ENCODE measurements around the gene FAT4. TPM values are rescaled to one million over a fixed set of nuclear protein-coding genes. Genes with fewer than 3 reads are reported as not detected.

The FAT4 gene
- polyA plus RNA-seq, 1 of the 3 experiments (the other 2 are of a cell fraction): 6.6 TPM

DNA sequence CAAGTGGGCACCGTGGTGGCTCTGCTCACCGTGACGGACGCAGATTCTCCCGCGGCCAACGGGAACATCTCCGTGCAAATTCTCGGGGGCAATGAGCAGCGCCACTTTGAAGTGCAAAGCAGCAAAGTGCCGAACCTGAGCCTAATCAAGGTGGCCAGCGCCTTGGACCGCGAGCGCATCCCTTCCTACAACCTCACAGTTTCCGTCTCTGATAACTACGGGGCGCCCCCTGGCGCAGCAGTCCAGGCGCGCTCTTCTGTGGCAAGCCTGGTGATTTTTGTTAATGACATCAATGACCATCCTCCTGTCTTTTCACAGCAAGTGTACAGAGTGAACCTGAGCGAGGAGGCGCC is 2.7 kb downstream of the FAT4 start:
- Histone ChIP-seq H3K27ac (ENCODE audit: low read depth in 2 of 2, low read length in 1 of 2) (peak overlapping the region in 1 of 2 experiments; percentile 47; a peak in 2 of 4 replicates), H3K4me3 (ENCODE audit: low read depth in 2 of 2, low read length in 1 of 2) (peak overlapping the region; percentile 93 to 100), H3K9ac (peak overlapping the region; percentile 89; the same call in 1 of the 2 replicates), H2AFZ (ENCODE audit: low read depth) (peak overlapping the region; percentile 62; the same call in 1 of the 2 replicates), H3K9me3 (no peaks in the 10 kb centered on the region), H3K27me3 (ENCODE audit: insufficient read depth) (no peaks in the 10 kb centered on the region), H3F3A (replicated peaks; ENCODE audit: insufficient read depth) (peaks cover 27% of the 10 kb centered on the region), H3K36me3 (replicated peaks in 1 of 2; ENCODE audit: control insufficient read depth in 1 of 2, insufficient read depth in 2 of 2, low read length in 1 of 2) (peaks cover 9 to 29% of the 10 kb centered on the region in 2 experiments), H3K9me2 (no peaks in the 10 kb centered on the region), H3K4me1 (ENCODE audit: control insufficient read depth in 1 of 2, insufficient read depth in 2 of 2, low read depth in 1 of 2, low read length in 1 of 2) (peaks cover 5 to 28% of the 10 kb centered on the region in 2 experiments; a peak in 3 of 4 replicates), H3K79me2 (ENCODE audit: insufficient read depth) (peaks cover 58% of the 10 kb centered on the region), H4K20me1 (ENCODE audit: insufficient read depth) (peaks cover 11% of the 10 kb centered on the region; the same call in 1 of the 2 replicates), H3K4me2 (peak overlapping the region; percentile 91)
- CTCF ChIA-PET: interaction anchor here (0.8 to 2.6 kb wide), 11 partner anchors 10 to 1286 kb away, joined by 3 to 10 read pairs (median 3); no protein-coding TSS in a partner anchor
- TF ChIP-seq RAD21 (IDR thresholded peaks at IDR 0.05; ENCODE audit: low read length) (peak; percentile 55), TEAD4 (IDR thresholded peaks at IDR 0.05; ENCODE audit: borderline replicate concordance, insufficient read depth) (no peak), SMC3 (IDR thresholded peaks at IDR 0.05; ENCODE audit: low read depth, low read length) (peak; percentile 41; the same call in 1 of the 2 replicates), NRF1 (IDR thresholded peaks at IDR 0.05; ENCODE audit: low read depth, low read length) (no peak), CHD2 (IDR thresholded peaks at IDR 0.05; ENCODE audit: low read length, partially characterized antibody) (peak; percentile 7)
- TF ChIP-seq, protein P1, sequence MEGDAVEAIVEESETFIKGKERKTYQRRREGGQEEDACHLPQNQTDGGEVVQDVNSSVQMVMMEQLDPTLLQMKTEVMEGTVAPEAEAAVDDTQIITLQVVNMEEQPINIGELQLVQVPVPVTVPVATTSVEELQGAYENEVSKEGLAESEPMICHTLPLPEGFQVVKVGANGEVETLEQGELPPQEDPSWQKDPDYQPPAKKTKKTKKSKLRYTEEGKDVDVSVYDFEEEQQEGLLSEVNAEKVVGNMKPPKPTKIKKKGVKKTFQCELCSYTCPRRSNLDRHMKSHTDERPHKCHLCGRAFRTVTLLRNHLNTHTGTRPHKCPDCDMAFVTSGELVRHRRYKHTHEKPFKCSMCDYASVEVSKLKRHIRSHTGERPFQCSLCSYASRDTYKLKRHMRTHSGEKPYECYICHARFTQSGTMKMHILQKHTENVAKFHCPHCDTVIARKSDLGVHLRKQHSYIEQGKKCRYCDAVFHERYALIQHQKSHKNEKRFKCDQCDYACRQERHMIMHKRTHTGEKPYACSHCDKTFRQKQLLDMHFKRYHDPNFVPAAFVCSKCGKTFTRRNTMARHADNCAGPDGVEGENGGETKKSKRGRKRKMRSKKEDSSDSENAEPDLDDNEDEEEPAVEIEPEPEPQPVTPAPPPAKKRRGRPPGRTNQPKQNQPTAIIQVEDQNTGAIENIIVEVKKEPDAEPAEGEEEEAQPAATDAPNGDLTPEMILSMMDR (IDR thresholded peaks at IDR 0.05): peak; percentile 70
- TF ChIP-seq, protein P2, sequence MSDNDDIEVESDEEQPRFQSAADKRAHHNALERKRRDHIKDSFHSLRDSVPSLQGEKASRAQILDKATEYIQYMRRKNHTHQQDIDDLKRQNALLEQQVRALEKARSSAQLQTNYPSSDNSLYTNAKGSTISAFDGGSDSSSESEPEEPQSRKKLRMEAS (IDR thresholded peaks at IDR 0.05; ENCODE audit: low read depth): peak; percentile 72
- 7% methylated on average over 17 of the region's 23 CpGs for WGBS (ENCODE audit: low lambda C conversion rate)
- POLR2A ChIA-PET: no interaction called here
- DNase-seq: peak; percentile 57

DNA sequence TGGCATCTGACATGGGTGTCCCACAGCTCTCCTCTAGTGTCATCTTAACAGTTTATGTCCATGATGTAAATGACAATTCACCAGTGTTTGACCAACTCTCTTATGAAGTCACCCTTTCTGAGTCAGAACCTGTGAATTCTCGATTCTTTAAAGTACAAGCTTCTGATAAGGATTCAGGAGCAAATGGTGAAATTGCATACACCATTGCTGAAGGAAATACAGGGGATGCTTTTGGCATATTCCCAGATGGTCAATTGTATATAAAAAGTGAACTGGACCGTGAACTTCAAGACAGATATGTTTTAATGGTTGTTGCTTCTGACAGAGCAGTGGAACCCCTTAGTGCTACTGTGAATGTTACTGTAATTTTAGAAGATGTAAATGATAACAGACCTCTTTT is 4.6 kb downstream of the FAT4 start:
- H3K79me2 ChIP-seq (ENCODE audit: insufficient read depth): peaks cover 72% of the 10 kb centered on the region
- H3F3A ChIP-seq (replicated peaks; ENCODE audit: insufficient read depth): peaks cover 32% of the 10 kb centered on the region
- no peak overlapping the region for H3K27ac ChIP-seq (ENCODE audit: low read depth in 2 of 2, low read length in 1 of 2)
- WGBS (ENCODE audit: low lambda C conversion rate): 63% methylated on average over 2 of the region's 2 CpGs
- no peaks in the 10 kb centered on the region for H3K9me2 ChIP-seq
- POLR2A ChIA-PET: no interaction called here
- no peak overlapping the region for H2AFZ ChIP-seq (ENCODE audit: low read depth)
- CTCF ChIA-PET: interaction anchor here (1.0 to 1.6 kb wide), 2 partner anchors 22 to 1868 kb away, joined by 3 read pairs; no protein-coding TSS in a partner anchor
- no peak for TF ChIP-seq TAF1 (IDR thresholded peaks at IDR 0.05; ENCODE audit: borderline replicate concordance, low read depth, low read length)
- TF ChIP-seq POLR2AphosphoS5 (IDR thresholded peaks at IDR 0.05; ENCODE audit: low read depth, low read length): no peak
- no peak for TF ChIP-seq SMC3 (IDR thresholded peaks at IDR 0.05; ENCODE audit: low read depth, low read length)
- no peak for TF ChIP-seq CHD2 (IDR thresholded peaks at IDR 0.05; ENCODE audit: low read length, partially characterized antibody)
- no peak for TF ChIP-seq JUND (IDR thresholded peaks at IDR 0.05)
- TF ChIP-seq, protein P3, sequence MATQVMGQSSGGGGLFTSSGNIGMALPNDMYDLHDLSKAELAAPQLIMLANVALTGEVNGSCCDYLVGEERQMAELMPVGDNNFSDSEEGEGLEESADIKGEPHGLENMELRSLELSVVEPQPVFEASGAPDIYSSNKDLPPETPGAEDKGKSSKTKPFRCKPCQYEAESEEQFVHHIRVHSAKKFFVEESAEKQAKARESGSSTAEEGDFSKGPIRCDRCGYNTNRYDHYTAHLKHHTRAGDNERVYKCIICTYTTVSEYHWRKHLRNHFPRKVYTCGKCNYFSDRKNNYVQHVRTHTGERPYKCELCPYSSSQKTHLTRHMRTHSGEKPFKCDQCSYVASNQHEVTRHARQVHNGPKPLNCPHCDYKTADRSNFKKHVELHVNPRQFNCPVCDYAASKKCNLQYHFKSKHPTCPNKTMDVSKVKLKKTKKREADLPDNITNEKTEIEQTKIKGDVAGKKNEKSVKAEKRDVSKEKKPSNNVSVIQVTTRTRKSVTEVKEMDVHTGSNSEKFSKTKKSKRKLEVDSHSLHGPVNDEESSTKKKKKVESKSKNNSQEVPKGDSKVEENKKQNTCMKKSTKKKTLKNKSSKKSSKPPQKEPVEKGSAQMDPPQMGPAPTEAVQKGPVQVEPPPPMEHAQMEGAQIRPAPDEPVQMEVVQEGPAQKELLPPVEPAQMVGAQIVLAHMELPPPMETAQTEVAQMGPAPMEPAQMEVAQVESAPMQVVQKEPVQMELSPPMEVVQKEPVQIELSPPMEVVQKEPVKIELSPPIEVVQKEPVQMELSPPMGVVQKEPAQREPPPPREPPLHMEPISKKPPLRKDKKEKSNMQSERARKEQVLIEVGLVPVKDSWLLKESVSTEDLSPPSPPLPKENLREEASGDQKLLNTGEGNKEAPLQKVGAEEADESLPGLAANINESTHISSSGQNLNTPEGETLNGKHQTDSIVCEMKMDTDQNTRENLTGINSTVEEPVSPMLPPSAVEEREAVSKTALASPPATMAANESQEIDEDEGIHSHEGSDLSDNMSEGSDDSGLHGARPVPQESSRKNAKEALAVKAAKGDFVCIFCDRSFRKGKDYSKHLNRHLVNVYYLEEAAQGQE (IDR thresholded peaks at IDR 0.05; ENCODE audit: low read depth, low read length): no peak
- TF ChIP-seq, protein P4, sequence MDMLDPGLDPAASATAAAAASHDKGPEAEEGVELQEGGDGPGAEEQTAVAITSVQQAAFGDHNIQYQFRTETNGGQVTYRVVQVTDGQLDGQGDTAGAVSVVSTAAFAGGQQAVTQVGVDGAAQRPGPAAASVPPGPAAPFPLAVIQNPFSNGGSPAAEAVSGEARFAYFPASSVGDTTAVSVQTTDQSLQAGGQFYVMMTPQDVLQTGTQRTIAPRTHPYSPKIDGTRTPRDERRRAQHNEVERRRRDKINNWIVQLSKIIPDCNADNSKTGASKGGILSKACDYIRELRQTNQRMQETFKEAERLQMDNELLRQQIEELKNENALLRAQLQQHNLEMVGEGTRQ (IDR thresholded peaks at IDR 0.05; ENCODE audit: borderline replicate concordance, low read depth, low read length): no peak
- TF ChIP-seq MXI1 (IDR thresholded peaks at IDR 0.05; ENCODE audit: low read depth, low read length): no peak
- no peak for DNase-seq
- no peaks in the 10 kb centered on the region for H3K27me3 ChIP-seq (ENCODE audit: insufficient read depth)
- peaks cover 9 to 29% of the 10 kb centered on the region in 2 experiments for H3K36me3 ChIP-seq (replicated peaks in 1 of 2; ENCODE audit: control insufficient read depth in 1 of 2, insufficient read depth in 2 of 2, low read length in 1 of 2)
- peak overlapping the region; percentile 91; the same call in 1 of the 2 replicates for H3K4me2 ChIP-seq
- H3K9me3 ChIP-seq: no peaks in the 10 kb centered on the region
- H3K9ac ChIP-seq: no peak overlapping the region
- peak overlapping the region in 1 of 2 experiments; percentile 12; a peak in 1 of 4 replicates for H3K4me3 ChIP-seq (ENCODE audit: low read depth in 2 of 2, low read length in 1 of 2)
- H4K20me1 ChIP-seq (ENCODE audit: insufficient read depth): peaks cover 11% of the 10 kb centered on the region; the same call in 1 of the 2 replicates
- H3K4me1 ChIP-seq (ENCODE audit: control insufficient read depth in 1 of 2, insufficient read depth in 2 of 2, low read depth in 1 of 2, low read length in 1 of 2): peaks cover 5 to 24% of the 10 kb centered on the region in 2 experiments; a peak in 3 of 4 replicates

Data from SK-N-SH (cell line).